Testis (tissue), 3 donors: ENCODE data around the gene ODAM. TPM values are rescaled to one million over a fixed set of nuclear protein-coding genes. Genes with fewer than 3 reads are reported as not detected.
"Not testable (repeated sequence)": the region's sequence is repeated elsewhere in the genome, so short reads cannot be mapped to it uniquely, and the experiment has no call there.

Source experiments
- DNase-seq: peaks from one replicate; pipeline ENCODE4 v3.0.0-alpha.2; 2019
- H3K27ac ChIP-seq, 2 donors: fragments of 200-600 bp; sonication (generic); one replicate each; pipeline ENCODE4 v1.5.1; 2019
- H3K27me3 ChIP-seq: fragments of 200-600 bp; sonication (generic); one replicate; pipeline ENCODE4 v1.5.1; 2019
- H3K36me3 ChIP-seq: fragments of 200-600 bp; sonication (generic); one replicate; pipeline ENCODE4 v1.5.1; 2017; ENCODE audit warnings: low read depth; ENCODE audit errors: missing control alignments
- H3K4me1 ChIP-seq: fragments of 200-600 bp; sonication (generic); one replicate; pipeline ENCODE4 v1.5.1; 2019
- H3K4me3 ChIP-seq, 2 donors: fragments of 200-600 bp; sonication (generic); one replicate each; pipeline ENCODE4 v1.5.1; 2017 to 2019
- H3K9me3 ChIP-seq: fragments of 200-600 bp; sonication (generic); one replicate; pipeline ENCODE4 v1.5.1; 2017
- POLR2A ChIP-seq: fragments of 450-650 bp; IDR thresholded peaks from one replicate; pipeline ENCODE4 v1.6.1; 2017; ENCODE audit warnings: antibody characterized with exemption, mild to moderate bottlenecking, moderate library complexity
- WGBS, 2 donors: methylation state at CpG; one replicate each; pipeline ENCODE4 v1.1.5; 2018; 5-methylcytosine and 5-hydroxymethylcytosine counted together
- intact Hi-C: fragments of 100-400 bp; cut with DNase I; formaldehyde crosslinking; loops from one replicate; pipeline ENCODE4 v1.15.1; 2023; ENCODE audit warnings: low total_unique reads
- polyA plus RNA-seq: library from polyadenylated mRNA; stranded (reverse); fragments of 350-450 nt; fragmentation: Illumina TruSeq; extraction: RNeasy Lipid Tissue Mini Kit (QIAGEN cat#74804); gene quantifications from one replicate; pipeline ENCODE4 v1.2.3, GENCODE V29; 2014; ENCODE audit warnings: low read depth, low replicate concordance; ENCODE audit not compliant: insufficient read depth
- total RNA-seq, 2 donors: library from RNA; depleted of rRNA; stranded (reverse); fragments of >200 nt; gene quantifications; one replicate each; pipeline ENCODE4 v1.2.3, GENCODE V29; 2016
- TF ChIP-seq, protein P1 (sequence below), 3 experiments: fragments of 450-650 bp in 2 of 3; fragments of 200-600 bp in 1 of 3; sonication (generic) in 1 of 3; IDR thresholded peaks; one replicate each; pipeline ENCODE4 v1.5.1; 2016 to 2019; ENCODE audit warnings: antibody characterized with exemption in 3 of 3, mild to moderate bottlenecking in 2 of 3, moderate library complexity in 1 of 3

ODAM gene
- total and polyA plus RNA-seq, 3 donors from 2014 or later: 0.33 TPM; not detected in 2

- Histone ChIP-seq H3K27me3 (no peaks in the 10 kb centered on the region), H3K9me3 (no peaks in the 10 kb centered on the region), H3K36me3 (no peaks in the 10 kb centered on the region), H3K27ac (no peak overlapping the region), H3K4me3 (no peak overlapping the region), H3K4me1 (no peaks in the 10 kb centered on the region)
- intact Hi-C loops: no loop called here
- no peak for DNase-seq
- 91 to 94% methylated on average over 2 of the region's 2 CpGs for WGBS, 2 donors
- TF ChIP-seq, protein P1, sequence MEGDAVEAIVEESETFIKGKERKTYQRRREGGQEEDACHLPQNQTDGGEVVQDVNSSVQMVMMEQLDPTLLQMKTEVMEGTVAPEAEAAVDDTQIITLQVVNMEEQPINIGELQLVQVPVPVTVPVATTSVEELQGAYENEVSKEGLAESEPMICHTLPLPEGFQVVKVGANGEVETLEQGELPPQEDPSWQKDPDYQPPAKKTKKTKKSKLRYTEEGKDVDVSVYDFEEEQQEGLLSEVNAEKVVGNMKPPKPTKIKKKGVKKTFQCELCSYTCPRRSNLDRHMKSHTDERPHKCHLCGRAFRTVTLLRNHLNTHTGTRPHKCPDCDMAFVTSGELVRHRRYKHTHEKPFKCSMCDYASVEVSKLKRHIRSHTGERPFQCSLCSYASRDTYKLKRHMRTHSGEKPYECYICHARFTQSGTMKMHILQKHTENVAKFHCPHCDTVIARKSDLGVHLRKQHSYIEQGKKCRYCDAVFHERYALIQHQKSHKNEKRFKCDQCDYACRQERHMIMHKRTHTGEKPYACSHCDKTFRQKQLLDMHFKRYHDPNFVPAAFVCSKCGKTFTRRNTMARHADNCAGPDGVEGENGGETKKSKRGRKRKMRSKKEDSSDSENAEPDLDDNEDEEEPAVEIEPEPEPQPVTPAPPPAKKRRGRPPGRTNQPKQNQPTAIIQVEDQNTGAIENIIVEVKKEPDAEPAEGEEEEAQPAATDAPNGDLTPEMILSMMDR (IDR thresholded peaks at IDR 0.05): no peak
- TF ChIP-seq POLR2A: no peak
These were observed 2.6 kb upstream of the ODAM start for GRCh38 chr4:70192895-70193294.

- no peak for DNase-seq
- H3K4me1 ChIP-seq: no peaks in the 10 kb centered on the region
- intact Hi-C loops: no loop called here
- TF ChIP-seq POLR2A: no peak
- TF ChIP-seq, protein P1 (IDR thresholded peaks at IDR 0.05): no peak
- no peak overlapping the region for H3K27ac ChIP-seq
- no peaks in the 10 kb centered on the region for H3K27me3 ChIP-seq
- 89 to 94% methylated on average over 2 of the region's 2 CpGs for WGBS, 2 donors
- no peak overlapping the region for H3K4me3 ChIP-seq
- no peaks in the 10 kb centered on the region for H3K36me3 ChIP-seq
- no peaks in the 10 kb centered on the region for H3K9me3 ChIP-seq
These were observed 1.3 kb downstream of the ODAM start for GRCh38 chr4:70196857-70197256.

GRCh38 chr4:70197842-70198241, 2.3 kb downstream of the ODAM start:
- no peak for TF ChIP-seq POLR2A
- TF ChIP-seq, protein P1 (IDR thresholded peaks at IDR 0.05): no peak
- DNase-seq: no peak
- Histone ChIP-seq H3K36me3 (no peaks in the 10 kb centered on the region), H3K4me1 (no peaks in the 10 kb centered on the region), H3K27ac (no peak overlapping the region), H3K4me3 (no peak overlapping the region), H3K9me3 (no peaks in the 10 kb centered on the region), H3K27me3 (no peaks in the 10 kb centered on the region)
- intact Hi-C loops: no loop called here
- 74 to 88% methylated on average over 2 of the region's 2 CpGs for WGBS, 2 donors

DNA sequence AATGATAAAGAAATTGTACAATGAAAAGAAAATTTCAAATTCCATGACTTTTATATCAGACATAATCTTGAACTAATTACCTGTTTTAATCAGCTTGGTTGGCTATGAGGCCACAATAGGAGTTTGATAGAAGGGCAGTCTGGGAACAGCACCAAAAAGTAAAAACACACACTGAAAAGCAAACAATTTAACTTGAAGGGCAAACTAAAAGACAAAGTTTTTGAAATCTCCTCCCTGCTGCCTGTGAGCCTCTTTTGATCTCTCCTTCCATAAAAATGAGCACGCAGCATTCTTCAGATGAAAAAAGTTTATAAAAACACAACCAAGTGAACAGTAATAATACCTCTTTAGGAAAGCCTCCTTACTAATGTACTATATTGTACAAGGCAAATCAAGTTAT, 8.1 kb downstream of the ODAM start:
- Histone ChIP-seq H3K9me3 (no peaks in the 10 kb centered on the region), H3K27ac (no peak overlapping the region), H3K27me3 (no peaks in the 10 kb centered on the region), H3K4me1 (no peaks in the 10 kb centered on the region), H3K4me3 (no peak overlapping the region), H3K36me3 (no peaks in the 10 kb centered on the region)
- DNase-seq: no peak
- intact Hi-C loops: no loop called here
- TF ChIP-seq POLR2A: no peak
- TF ChIP-seq, protein P1 (IDR thresholded peaks at IDR 0.05): no peak
- WGBS, 2 donors: 65 to 73% methylated on average over 1 of the region's 1 CpG

DNA sequence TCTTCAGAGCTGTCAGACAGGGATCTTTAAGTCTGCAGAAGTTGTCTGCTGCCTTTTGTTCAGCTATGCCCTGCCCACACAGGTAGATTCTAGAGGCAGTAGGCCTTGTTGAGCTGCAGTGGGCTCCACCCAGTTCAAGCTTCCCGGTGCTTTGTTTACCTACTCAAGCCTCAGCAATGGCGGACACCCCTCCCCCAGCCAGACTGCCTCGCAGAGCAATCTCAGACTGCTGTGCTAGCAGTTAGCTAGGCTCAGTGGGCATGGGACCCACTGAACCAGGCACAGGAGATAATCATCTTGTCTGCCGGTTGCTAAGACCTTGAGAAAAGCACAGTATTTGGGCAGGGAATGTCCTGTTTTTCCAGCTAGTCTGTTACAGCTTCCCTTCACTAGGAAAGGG, 17.2 kb downstream of the ODAM start:
- WGBS, 2 donors: 71 to 90% methylated on average over 2 to 4 of the region's 4 CpGs
- H3K27me3 ChIP-seq, H3K4me3 ChIP-seq, intact Hi-C loops, DNase-seq, H3K4me1 ChIP-seq, H3K27ac ChIP-seq, H3K9me3 ChIP-seq, H3K36me3 ChIP-seq: not testable (repeated sequence)

DNA sequence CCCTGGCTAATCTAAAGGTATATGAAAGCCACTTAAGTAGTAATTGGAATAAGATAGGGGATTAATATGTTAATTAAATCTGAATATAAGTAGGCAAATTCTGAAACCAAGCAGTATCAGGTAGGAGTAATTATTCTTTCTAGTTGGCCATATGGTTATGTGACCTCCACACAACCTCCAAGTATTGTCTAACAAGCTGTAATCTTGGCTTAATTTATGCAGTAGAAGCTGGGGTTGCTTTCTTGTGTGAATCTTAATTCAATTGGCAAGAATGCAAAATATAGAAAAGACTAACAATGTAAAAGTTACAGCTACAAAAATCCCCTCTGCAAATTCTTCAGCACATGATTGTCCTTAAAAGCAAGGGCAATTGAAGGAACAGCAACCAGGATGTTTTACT, 20.6 kb downstream of the ODAM start:
- H3K36me3 ChIP-seq, H3K9me3 ChIP-seq, H3K4me3 ChIP-seq, H3K27me3 ChIP-seq, DNase-seq, H3K27ac ChIP-seq, intact Hi-C loops, H3K4me1 ChIP-seq: not testable (repeated sequence)

DNA sequence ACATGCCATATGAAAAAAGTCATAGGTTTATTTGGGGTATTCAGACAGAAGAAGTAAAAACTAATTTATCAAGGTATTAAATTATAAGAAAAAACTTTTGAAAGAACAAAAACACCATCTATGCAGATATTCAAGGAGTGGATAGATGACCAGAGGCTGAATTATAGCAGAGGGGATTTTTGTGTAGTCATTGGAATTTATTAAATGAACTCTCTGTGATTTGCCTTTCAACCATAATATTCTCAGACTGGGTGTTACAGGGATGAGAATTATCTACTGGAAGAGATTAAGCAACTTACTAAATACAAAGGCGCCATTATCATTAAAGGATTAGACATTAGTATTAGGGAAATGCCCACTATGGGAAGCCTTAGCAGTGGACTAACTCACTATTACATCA, 21.0 kb downstream of the ODAM start:
- H3K27ac ChIP-seq, DNase-seq, H3K27me3 ChIP-seq, H3K36me3 ChIP-seq, H3K9me3 ChIP-seq, H3K4me3 ChIP-seq, intact Hi-C loops, H3K4me1 ChIP-seq: not testable (repeated sequence)
- 88 to 100% methylated on average over 1 of the region's 1 CpG for WGBS, 2 donors

GRCh38 chr4:70221389-70221788, 25.9 kb downstream of the ODAM start:
- H3K4me3 ChIP-seq, H3K9me3 ChIP-seq, H3K36me3 ChIP-seq, intact Hi-C loops, H3K4me1 ChIP-seq, DNase-seq, H3K27me3 ChIP-seq, H3K27ac ChIP-seq: not testable (repeated sequence)
- WGBS, 2 donors: 84 to 90% methylated on average over 3 of the region's 3 CpGs

DNA sequence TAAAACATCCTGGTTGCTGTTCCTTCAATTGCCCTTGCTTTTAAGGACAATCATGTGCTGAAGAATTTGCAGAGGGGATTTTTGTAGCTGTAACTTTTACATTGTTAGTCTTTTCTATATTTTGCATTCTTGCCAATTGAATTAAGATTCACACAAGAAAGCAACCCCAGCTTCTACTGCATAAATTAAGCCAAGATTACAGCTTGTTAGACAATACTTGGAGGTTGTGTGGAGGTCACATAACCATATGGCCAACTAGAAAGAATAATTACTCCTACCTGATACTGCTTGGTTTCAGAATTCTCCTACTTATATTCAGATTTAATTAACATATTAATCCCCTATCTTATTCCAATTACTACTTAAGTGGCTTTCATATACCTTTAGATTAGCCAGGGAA, 26.3 kb downstream of the ODAM start:
- H3K27ac ChIP-seq, H3K4me3 ChIP-seq, H3K9me3 ChIP-seq, intact Hi-C loops, H3K36me3 ChIP-seq, H3K4me1 ChIP-seq, H3K27me3 ChIP-seq, DNase-seq: not testable (repeated sequence)
